Mucosa of stomach (tissue), 1 donor: ENCODE measurements around the gene MS4A4E.
"Not testable (repeated sequence)": the region's sequence is repeated elsewhere in the genome, so short reads cannot be mapped to it uniquely, and the experiment has no call there.

Experiments
- H3K27me3 ChIP-seq: one replicate; pipeline ENCODE4 v1.7.0; 2013; ENCODE audit warnings: mild to moderate bottlenecking, low read length; ENCODE audit not compliant: control insufficient read depth, insufficient read depth
- H3K36me3 ChIP-seq: one replicate; pipeline ENCODE4 v1.7.0; 2013; ENCODE audit warnings: low read length; ENCODE audit not compliant: control insufficient read depth, insufficient read depth
- H3K4me1 ChIP-seq: one replicate; pipeline ENCODE4 v1.7.0; 2013; ENCODE audit warnings: mild to moderate bottlenecking, low read length; ENCODE audit not compliant: control insufficient read depth, insufficient read depth
- H3K4me3 ChIP-seq: one replicate; pipeline ENCODE4 v1.7.0; 2013; ENCODE audit warnings: low read length
- H3K9ac ChIP-seq: one replicate; pipeline ENCODE4 v1.7.0; 2013; ENCODE audit warnings: mild to moderate bottlenecking, low read length, moderate library complexity
- H3K9me3 ChIP-seq: one replicate; pipeline ENCODE4 v1.7.0; 2013; ENCODE audit warnings: mild to moderate bottlenecking, low read length, moderate library complexity; ENCODE audit not compliant: control insufficient read depth
- donor health status: Pancreatic carcinoma.

The MS4A4E gene

DNA sequence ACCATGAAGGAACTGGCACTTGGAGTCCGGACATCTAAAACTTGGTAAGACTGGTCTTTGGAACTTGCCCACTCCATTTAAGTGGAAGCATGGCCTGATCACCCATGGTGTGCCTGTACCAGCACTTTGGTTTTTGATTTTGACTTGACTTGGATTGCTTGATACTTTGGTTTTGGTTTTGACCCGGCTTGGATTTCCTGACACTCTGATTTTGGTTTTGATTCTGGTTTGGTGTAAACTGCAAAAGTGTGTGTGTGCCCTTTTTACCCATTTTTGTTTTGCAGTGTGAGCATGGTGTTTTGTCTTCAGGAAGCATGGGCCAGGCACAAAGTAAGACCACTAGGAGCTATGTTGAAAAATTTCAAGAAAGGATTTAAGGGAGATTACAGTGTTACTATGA lies 56.8 kb downstream of the MS4A4E start:
- H3K4me3 ChIP-seq, H3K27me3 ChIP-seq, H3K36me3 ChIP-seq, H3K9me3 ChIP-seq, H3K4me1 ChIP-seq, H3K9ac ChIP-seq: not testable (repeated sequence)

DNA sequence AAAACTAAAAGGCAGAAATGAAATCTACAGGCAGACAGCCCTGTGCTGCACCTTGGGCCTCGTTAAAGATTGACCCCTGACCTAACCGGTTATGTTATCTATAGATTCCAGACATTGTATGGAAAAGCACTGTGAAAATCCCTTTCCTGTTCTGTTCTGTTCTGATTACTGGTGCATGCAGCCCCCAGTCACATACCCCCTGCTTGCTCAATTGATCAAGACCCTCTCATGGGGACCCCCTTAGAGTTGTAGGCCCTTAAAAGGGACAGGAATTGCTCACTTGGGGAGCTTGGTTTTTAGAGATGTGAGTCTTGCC lies 57.5 kb downstream of the MS4A4E start:
- H3K9me3 ChIP-seq, H3K9ac ChIP-seq, H3K36me3 ChIP-seq, H3K4me1 ChIP-seq, H3K27me3 ChIP-seq, H3K4me3 ChIP-seq: not testable (repeated sequence)

DNA sequence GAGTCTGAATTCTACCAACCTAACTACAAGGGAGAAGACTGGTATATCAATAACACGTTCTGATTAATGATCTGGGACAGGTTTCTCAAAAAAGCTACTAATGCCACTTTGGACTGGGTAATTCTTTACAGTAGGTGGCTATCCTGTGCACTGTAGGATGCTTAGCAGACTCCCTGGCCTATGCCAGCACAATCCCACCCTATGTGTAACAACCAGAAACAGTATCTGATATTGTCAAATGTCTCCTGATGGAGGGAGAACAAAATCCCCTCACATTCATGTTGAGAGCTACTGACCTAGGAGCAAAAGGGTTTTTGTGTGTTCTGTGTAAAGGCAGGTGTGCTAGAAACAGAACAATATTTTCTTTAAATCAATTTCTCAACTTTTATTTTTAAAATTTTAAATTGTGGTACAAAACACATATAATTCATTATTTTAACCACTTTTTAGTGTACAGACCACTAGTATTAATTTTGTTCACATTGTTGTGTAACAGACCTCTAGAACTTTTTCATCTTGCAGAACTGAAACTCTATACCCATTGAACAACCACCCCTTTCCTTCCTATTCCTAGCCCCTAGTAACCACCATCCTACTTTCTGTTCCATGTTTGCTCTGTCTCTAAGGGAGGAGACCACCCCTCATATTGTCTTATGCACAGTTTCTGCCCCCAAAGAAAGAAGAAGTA lies 58.0 kb downstream of the MS4A4E start:
- no peak overlapping the region for H3K9ac ChIP-seq
- H3K4me1 ChIP-seq, result no peaks in the 10 kb centered on the region
- H3K36me3 ChIP-seq, result no peaks in the 10 kb centered on the region
- H3K9me3 ChIP-seq, result no peaks in the 10 kb centered on the region
- H3K27me3 ChIP-seq, result no peaks in the 10 kb centered on the region
- H3K4me3 ChIP-seq, result no peak overlapping the region

DNA sequence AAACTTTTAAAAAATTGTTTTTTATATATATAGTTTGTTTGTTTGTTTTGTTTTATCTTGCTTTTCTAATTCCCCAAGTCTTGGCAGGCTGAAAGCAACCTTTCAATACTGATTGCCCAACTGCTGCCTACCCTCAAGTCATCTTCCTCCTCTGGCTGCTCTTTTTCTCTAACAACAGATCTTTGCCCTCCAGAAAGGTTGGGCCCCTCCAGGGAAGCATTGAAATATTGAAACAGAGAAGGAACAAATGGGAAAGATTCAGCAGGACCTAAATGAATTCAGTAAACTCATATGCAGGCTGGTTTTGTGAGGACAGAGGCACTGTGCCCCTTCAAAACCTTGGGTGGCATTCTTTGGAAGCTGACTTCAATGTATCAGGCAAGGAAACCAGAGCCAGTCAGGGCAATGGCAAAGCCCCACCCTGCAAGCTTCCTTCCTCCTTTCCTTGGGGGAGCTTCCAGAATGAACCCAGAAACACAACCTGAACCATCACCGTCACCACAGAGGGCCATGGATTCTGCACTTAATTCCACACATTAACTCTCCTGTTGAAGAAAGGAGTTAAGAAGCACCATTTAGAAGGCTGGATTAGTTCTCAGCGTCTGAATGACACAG lies 59.2 kb downstream of the MS4A4E start:
- Histone ChIP-seq H3K27me3 (no peaks in the 10 kb centered on the region), H3K9me3 (no peaks in the 10 kb centered on the region), H3K4me3 (no peak overlapping the region), H3K4me1 (no peaks in the 10 kb centered on the region), H3K9ac (no peak overlapping the region), H3K36me3 (no peaks in the 10 kb centered on the region)

DNA sequence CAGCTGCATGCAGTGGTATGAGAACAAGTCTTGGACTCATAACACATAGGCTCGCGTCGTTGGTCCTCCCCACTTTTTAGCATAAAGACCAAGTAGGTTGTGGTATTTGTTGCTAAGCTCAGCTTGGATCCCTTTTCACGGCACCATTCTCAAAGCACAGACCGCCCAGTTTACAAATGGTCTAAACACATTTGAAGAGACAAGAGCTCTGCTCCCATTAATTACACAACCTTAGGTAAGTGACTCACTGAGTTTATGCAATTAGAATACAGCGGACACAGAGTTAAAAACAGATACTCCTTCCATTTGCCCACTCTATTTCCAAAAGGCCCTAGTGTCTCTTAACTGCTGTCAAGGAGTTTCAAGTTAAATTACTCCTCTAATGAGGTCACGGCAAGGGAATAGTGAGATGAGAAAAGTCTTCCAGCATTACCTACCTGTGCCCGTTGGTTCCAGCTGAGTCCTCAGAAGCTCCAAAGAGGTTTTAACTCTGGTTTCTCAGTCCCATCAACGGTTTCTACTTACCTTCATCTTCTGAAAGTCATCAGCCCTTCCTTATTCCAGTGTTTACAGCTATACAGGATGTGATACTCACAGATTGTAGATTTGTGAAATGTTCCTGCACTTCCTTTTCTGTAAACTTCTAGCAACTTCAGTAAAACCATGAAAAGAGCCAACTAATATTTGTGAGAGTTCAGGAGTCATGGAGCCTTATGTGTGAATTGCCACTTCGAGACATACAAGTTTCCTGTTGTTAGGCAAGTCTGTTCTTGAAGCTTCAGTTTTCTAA lies 60.2 kb downstream of the MS4A4E start, which contains the start of gene MS4A6A:
Gene MS4A6A, minus strand, starts transcription at position 543 of the 790 bp plus-strand sequence. CDS start 1,356 bp downstream, outside the sequence.
- Histone ChIP-seq H3K9ac (no peak within 1 kb of the TSS), H3K9me3 (no peaks in the 10 kb centered on the region), H3K27me3 (no peaks in the 10 kb centered on the region), H3K4me1 (no peaks in the 10 kb centered on the region), H3K36me3 (no peaks in the 10 kb centered on the region), H3K4me3 (no peak within 1 kb of the TSS)

DNA sequence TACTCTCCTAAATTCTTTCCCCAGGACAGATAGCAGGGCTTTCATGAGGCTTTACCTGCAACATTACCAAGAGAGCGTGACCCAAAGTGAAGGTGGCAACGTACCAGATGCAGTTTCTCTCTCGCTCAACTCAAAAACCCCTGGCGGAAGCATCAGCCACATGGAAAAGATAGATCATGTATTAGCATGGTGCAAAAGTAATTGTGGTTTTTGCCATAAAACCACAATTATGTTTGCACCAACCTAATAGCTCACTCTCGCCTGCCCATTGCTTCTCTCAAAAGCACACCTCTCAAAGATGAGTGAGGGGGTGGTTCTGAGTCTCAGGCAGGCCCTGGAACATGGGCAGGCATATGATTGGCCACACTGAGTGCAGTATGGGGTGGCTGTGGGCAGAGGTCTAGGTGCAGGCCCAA lies 67.1 kb downstream of the MS4A4E start:
- Histone ChIP-seq H3K36me3 (no peaks in the 10 kb centered on the region), H3K9ac (no peak overlapping the region), H3K4me1 (no peaks in the 10 kb centered on the region), H3K9me3 (no peaks in the 10 kb centered on the region), H3K4me3 (no peak overlapping the region), H3K27me3 (no peaks in the 10 kb centered on the region)

DNA sequence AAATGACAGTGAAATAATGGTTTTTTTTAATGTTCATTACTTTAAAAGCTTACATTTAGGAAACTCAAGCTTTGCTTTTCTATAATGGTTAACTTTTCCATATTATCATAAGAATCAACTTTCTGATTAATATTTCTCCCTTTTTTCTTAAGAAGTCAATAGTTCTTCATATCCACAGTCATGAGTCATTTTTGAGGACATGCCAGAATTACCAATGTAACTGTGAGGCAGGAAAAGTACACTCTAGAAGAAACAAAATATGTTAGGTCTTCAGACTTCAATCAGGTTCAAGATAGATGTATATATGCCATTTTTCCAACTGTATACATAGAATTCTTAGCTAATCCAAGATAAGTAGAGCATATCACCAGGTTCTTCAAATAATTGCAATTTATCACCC lies 70.9 kb downstream of the MS4A4E start:
- Histone ChIP-seq H3K9me3 (no peaks in the 10 kb centered on the region), H3K4me1 (no peaks in the 10 kb centered on the region), H3K36me3 (no peaks in the 10 kb centered on the region), H3K27me3 (no peaks in the 10 kb centered on the region), H3K4me3 (no peak overlapping the region), H3K9ac (no peak overlapping the region)

DNA sequence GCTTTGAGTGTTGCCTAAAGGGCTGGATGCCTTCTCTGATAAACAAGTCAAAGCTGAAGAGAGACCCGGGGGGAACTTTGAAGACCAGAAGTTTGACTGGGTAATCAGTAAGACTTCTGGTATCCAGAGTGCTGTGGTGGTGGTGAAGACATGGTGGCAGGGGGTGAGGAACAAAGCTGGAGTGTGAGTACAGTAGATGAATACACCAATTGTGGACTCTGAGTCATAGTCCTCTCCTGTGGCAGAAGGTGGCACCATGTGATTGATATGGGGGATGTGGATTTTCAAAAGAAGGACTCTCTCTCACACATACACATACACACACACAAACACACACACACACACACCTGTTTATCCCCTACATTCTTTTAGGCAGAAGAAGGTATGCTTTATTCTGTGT lies 72.4 kb downstream of the MS4A4E start:
- H3K4me1 ChIP-seq, result no peaks in the 10 kb centered on the region
- no peaks in the 10 kb centered on the region for H3K27me3 ChIP-seq
- H3K9me3 ChIP-seq, result no peaks in the 10 kb centered on the region
- no peaks in the 10 kb centered on the region for H3K36me3 ChIP-seq
- no peak overlapping the region for H3K9ac ChIP-seq
- no peak overlapping the region for H3K4me3 ChIP-seq

DNA sequence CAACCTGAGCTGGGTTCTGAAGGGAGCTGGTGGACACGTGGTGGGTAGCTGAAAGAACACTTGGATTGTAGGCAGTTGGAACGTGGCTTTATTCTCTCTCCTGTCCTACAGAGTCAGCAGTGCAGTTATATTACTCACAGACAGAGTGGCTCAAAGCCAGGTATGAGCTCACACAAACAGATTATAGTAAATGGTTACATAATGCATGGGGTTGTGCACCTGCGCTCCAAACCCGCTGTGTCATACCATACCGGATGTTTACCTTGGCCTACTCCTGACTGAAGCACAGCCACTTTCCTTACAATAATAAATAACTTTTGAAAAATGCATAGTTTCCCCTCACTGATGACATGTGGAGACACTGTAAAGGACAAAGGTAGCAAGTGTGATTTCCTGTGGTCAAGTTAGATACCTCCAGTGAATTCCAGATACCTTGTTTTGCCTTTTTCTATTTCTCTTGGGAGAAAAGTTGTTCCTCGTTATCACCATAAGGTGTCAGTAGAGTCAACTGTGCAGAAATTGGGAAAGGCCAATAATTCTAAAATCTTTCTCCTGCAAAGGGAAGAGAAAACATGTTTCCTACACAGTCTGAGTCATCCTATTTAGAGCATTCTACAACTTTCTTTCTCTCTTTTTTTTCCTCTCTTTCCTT lies 73.5 kb downstream of the MS4A4E start:
- Histone ChIP-seq H3K27me3 (no peaks in the 10 kb centered on the region), H3K9me3 (no peaks in the 10 kb centered on the region), H3K4me1 (no peaks in the 10 kb centered on the region), H3K4me3 (no peak overlapping the region), H3K9ac (no peak overlapping the region), H3K36me3 (no peaks in the 10 kb centered on the region)

DNA sequence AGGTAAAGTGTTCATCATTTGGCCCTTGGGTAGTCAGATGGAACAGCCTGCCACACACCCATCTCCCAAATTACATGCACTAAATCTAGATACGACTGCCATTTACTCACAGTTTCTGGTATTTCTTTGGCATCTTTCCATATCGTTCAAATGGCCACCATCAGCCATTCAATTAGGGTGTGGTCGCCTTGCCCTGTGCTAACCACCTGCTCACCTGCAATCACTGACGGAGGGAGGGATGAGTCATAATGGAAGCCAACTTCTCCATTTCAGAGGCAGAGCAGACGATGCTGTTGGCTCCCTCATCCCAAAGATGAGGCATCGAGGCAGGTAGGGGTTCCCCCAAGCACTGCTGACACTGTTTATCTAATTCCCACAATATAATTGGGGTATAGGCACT lies 74.6 kb downstream of the MS4A4E start:
- Histone ChIP-seq H3K9ac (no peak overlapping the region), H3K4me3 (no peak overlapping the region), H3K27me3 (no peaks in the 10 kb centered on the region), H3K4me1 (no peaks in the 10 kb centered on the region), H3K36me3 (no peaks in the 10 kb centered on the region), H3K9me3 (no peaks in the 10 kb centered on the region)

DNA sequence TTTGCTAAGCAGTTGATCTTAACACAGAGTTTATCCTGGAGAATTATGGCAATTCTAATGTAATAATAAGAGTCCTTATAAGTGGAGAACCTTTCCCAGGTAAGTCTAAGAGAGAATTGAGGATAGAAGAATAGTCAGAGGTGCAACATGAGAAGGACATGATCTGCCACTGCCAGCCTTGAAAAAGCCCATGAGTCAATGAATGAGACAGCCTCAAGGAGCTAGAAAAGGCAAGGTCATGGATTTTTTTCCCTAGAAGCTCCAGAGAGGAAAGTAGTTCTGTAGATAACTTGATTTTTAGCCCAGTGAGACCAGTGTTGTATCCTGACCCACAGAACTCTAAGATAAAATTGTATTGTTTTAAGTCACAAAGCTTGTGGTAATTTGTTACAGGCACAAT lies 77.0 kb downstream of the MS4A4E start:
- no peaks in the 10 kb centered on the region for H3K4me1 ChIP-seq

DNA sequence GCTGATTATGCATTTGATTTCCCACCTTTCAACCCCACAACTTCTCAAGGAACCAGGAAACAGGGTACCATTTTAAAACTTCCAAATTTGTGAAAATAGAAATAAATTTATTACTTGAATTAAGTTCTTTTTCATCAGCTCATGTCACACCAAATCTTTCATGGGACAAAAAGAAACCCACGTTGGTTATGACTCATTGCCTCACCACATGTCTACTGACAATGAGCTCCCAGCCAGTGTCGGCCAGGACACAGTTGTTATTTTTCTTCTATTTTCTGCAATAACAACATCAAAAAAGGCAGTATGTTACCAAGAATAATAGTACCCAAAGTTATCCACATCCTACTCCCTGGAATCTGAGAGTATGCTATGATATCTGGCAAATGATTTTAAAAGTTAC lies 77.4 kb downstream of the MS4A4E start:
- H3K36me3 ChIP-seq, result no peaks in the 10 kb centered on the region
- no peak overlapping the region for H3K4me3 ChIP-seq
- no peak overlapping the region for H3K9ac ChIP-seq
- H3K4me1 ChIP-seq, result no peaks in the 10 kb centered on the region
- H3K27me3 ChIP-seq, result no peaks in the 10 kb centered on the region
- no peaks in the 10 kb centered on the region for H3K9me3 ChIP-seq

More for the DNA sequence above, 77.0 kb downstream of the MS4A4E start:
- Histone ChIP-seq H3K9me3 (no peaks in the 10 kb centered on the region), H3K4me3 (no peak overlapping the region), H3K9ac (no peak overlapping the region), H3K36me3 (no peaks in the 10 kb centered on the region), H3K27me3 (no peaks in the 10 kb centered on the region)
